A549 (cell line): ENCODE results near the gene CLPX. TPM values are rescaled to one million over a fixed set of nuclear protein-coding genes. Genes with fewer than 3 reads are reported as not detected.

ENCODE experiments used
- ATAC-seq, 2 experiments: fragments of 200-7000 bp in 1 of 2; fragments of >200 bp in 1 of 2; cut with Nextera tagmentation in 1 of 2; cut with Tn5 transposase in 1 of 2; 3 replicates each; pipeline versions ENCODE4 v1.8.0 to v1.9.1; 2018 to 2020; ENCODE audit warnings: mild to moderate bottlenecking in 1 of 2, moderate library complexity in 1 of 2
- CTCF ChIA-PET: fragments of 300-600 bp; sonication (Branson Sonifier 250); formaldehyde crosslinking; extraction: SDS; loops from one replicate; lab custom pipeline; 2021; ENCODE audit warnings: antibody characterized with exemption, inconsistent platforms; lab: Yijun Ruan, JAX
- POLR2A ChIA-PET: fragments of 350-600 bp; formaldehyde crosslinking; extraction: SDS; loops from one replicate; lab custom pipeline; 2021; ENCODE audit warnings: antibody characterized with exemption, inconsistent platforms; lab: Yijun Ruan, JAX
- DNase-seq, 2 experiments: peaks; one replicate each; pipeline versions ENCODE4 v3.0.0 to v3.0.0-alpha.2; 2011 to 2016; ENCODE audit warnings: low read depth in 1 of 2, low spot score in 1 of 2
- FAIRE-seq: peaks from 2 replicates; lab custom pipeline; 2011; peaks lifted over from hg19 to GRCh38; lab: Jason Lieb, UNC
- H3K27ac ChIP-seq, 2 experiments: fragments of >200 bp; sonication (Bioruptor Twin); formaldehyde crosslinking; 3 replicates each; pipeline ENCODE4 v1.5.1; 2016 to 2017
- H3K4me1 ChIP-seq: fragments of >200 bp; sonication (Bioruptor Twin); formaldehyde crosslinking; 3 replicates; pipeline ENCODE4 v1.6.1; 2016
- H3K4me2 ChIP-seq: fragments of >200 bp; sonication (Bioruptor Twin); formaldehyde crosslinking; 3 replicates; pipeline ENCODE4 v1.6.1; 2016
- H3K4me3 ChIP-seq: fragments of >200 bp; sonication (Bioruptor Twin); formaldehyde crosslinking; 3 replicates; pipeline ENCODE4 v1.5.1; 2016
- H3K9me3 ChIP-seq: fragments of >200 bp; sonication (Bioruptor Twin); formaldehyde crosslinking; 3 replicates; pipeline ENCODE4 v1.6.1; 2016
- CTCF ChIP-seq: fragments of >200 bp; sonication (Bioruptor Twin); formaldehyde crosslinking; IDR thresholded peaks from 3 replicates; pipeline ENCODE4 v1.5.1; 2016
- E2F6 ChIP-seq: IDR thresholded peaks from 2 replicates; pipeline ENCODE4 v1.6.1; 2012; ENCODE audit warnings: low read depth, borderline replicate concordance
- EHF ChIP-seq: fragments of 250-450 bp; sonication (Bioruptor Pico); IDR thresholded peaks from 2 replicates; pipeline ENCODE4 v1.5.0; 2020; ENCODE audit warnings: mild to moderate bottlenecking
- FOSB ChIP-seq: fragments of 250-450 bp; sonication (Bioruptor Pico); IDR thresholded peaks from 2 replicates; pipeline ENCODE4 v1.5.0; 2020; ENCODE audit warnings: mild to moderate bottlenecking, moderate library complexity
- HOXA7 ChIP-seq: fragments of 250-450 bp; sonication (Bioruptor Pico); IDR thresholded peaks from 2 replicates; pipeline ENCODE4 v1.5.0; 2020; ENCODE audit warnings: mild to moderate bottlenecking, moderate library complexity
- HOXB13 ChIP-seq: fragments of 250-450 bp; sonication (Bioruptor Pico); IDR thresholded peaks from 2 replicates; pipeline ENCODE4 v1.5.0; 2020; ENCODE audit warnings: low read depth, mild to moderate bottlenecking, moderate library complexity
- JUN ChIP-seq, 2 experiments: fragments of >200 bp; sonication (Bioruptor Twin); formaldehyde crosslinking; IDR thresholded peaks; 2 replicates in 1 of 2; 3 replicates in 1 of 2; pipeline ENCODE4 v1.6.1; 2016 to 2017
- JUNB ChIP-seq: fragments of >200 bp; sonication (Bioruptor Twin); formaldehyde crosslinking; IDR thresholded peaks from 2 replicates; pipeline ENCODE4 v1.6.1; 2016
- KDM5A ChIP-seq: fragments of 200-600 bp; sonication (generic); IDR thresholded peaks from 2 replicates; pipeline ENCODE4 v1.6.1; 2016; ENCODE audit warnings: antibody characterized with exemption, mild to moderate bottlenecking
- MAFK ChIP-seq: fragments of 450-650 bp; IDR thresholded peaks from 2 replicates; pipeline ENCODE4 v1.6.1; 2014; ENCODE audit not compliant: partially characterized antibody
- MAZ ChIP-seq: fragments of 150-350 bp; IDR thresholded peaks from 2 replicates; pipeline ENCODE4 v1.6.1; 2014; ENCODE audit warnings: antibody characterized with exemption, low read depth, low read length, borderline replicate concordance
- MYC ChIP-seq: IDR thresholded peaks from 2 replicates; pipeline ENCODE4 v1.6.1; 2012; ENCODE audit warnings: mild to moderate bottlenecking, inconsistent platforms, low read length, improper control_type of control experiment, borderline replicate concordance
- NPAS2 ChIP-seq: fragments of 250-450 bp; sonication (Bioruptor Pico); IDR thresholded peaks from 2 replicates; pipeline ENCODE4 v1.8.0; 2022; ENCODE audit warnings: mild to moderate bottlenecking, moderate library complexity, borderline replicate concordance
- PHF8 ChIP-seq: fragments of 200-600 bp; sonication (generic); IDR thresholded peaks from 2 replicates; pipeline ENCODE4 v1.6.1; 2016; ENCODE audit warnings: low read depth, mild to moderate bottlenecking, antibody characterized with exemption, moderate library complexity, borderline replicate concordance
- POLR2A ChIP-seq: IDR thresholded peaks from 2 replicates; pipeline ENCODE4 v1.6.1; 2012; ENCODE audit warnings: mild to moderate bottlenecking, low read length
- RAD21 ChIP-seq, 2 experiments: fragments of >200 bp in 1 of 2; sonication (Bioruptor Twin) in 1 of 2; formaldehyde crosslinking in 1 of 2; IDR thresholded peaks in 1 of 2; conservative IDR thresholded peaks in 1 of 2; 2 replicates in 1 of 2; 3 replicates in 1 of 2; pipeline ENCODE4 v1.6.1; 2012 to 2018; ENCODE audit warnings: inconsistent platforms in 1 of 2
- RARB ChIP-seq: fragments of 250-450 bp; sonication (Bioruptor Pico); IDR thresholded peaks from 2 replicates; pipeline ENCODE4 v1.8.0; 2021; ENCODE audit warnings: mild to moderate bottlenecking, moderate library complexity
- RCOR1 ChIP-seq: fragments of 150-350 bp; IDR thresholded peaks from 2 replicates; pipeline ENCODE4 v1.6.1; 2014; ENCODE audit warnings: antibody characterized with exemption, low read length, low read depth
- REST ChIP-seq: fragments of 200-600 bp; sonication (generic); IDR thresholded peaks from 2 replicates; pipeline ENCODE4 v1.6.1; 2016; ENCODE audit warnings: antibody characterized with exemption, mild to moderate bottlenecking, moderate library complexity
- SREBF2 ChIP-seq: fragments of 450-650 bp; IDR thresholded peaks from 2 replicates; pipeline ENCODE4 v1.6.1; 2014; ENCODE audit warnings: mild to moderate bottlenecking, moderate library complexity
- TFCP2L1 ChIP-seq: fragments of 250-450 bp; sonication (Bioruptor Pico); IDR thresholded peaks from 2 replicates; pipeline ENCODE4 v1.5.0; 2021; ENCODE audit warnings: mild to moderate bottlenecking
- USF2 ChIP-seq: fragments of 450-650 bp; IDR thresholded peaks from 2 replicates; pipeline ENCODE4 v1.6.1; 2014; ENCODE audit warnings: antibody characterized with exemption
- ZFP36 ChIP-seq: fragments of 450-650 bp; IDR thresholded peaks from 2 replicates; pipeline ENCODE4 v1.6.1; 2014; ENCODE audit warnings: borderline replicate concordance; ENCODE audit not compliant: partially characterized antibody
- ZSCAN20 ChIP-seq: fragments of 250-450 bp; sonication (Bioruptor Pico); IDR thresholded peaks from 2 replicates; pipeline ENCODE4 v1.8.0; 2022; ENCODE audit warnings: mild to moderate bottlenecking, moderate library complexity
- WGBS: methylation state at CpG from one replicate; pipeline ENCODE4 v1.1.6; 2017; ENCODE audit errors: missing lambda C conversion rate; 5-methylcytosine and 5-hydroxymethylcytosine counted together
- polyA plus RNA-seq, 4 experiments: library from polyadenylated mRNA; depleted of rRNA in 3 of 4; stranded (reverse); fragments of >200 nt; fragmentation: RNase III in 1 of 4; extraction: RNeasy Plus Mini Kit Qiagen cat#74134 plus additional on column Dnase treatment in 1 of 4; gene quantifications; 2 replicates in 3 of 4; 3 replicates in 1 of 4; pipeline ENCODE4 v1.2.3, GENCODE V29; 2011 to 2017

CLPX gene
- polyA plus RNA-seq, 2 of the 4 experiments (the other 2 are of a cell fraction): 55.4 to 113 TPM

GRCh38 chr15:65198571-65198970 lies 13.4 kb upstream of the CLPX start:
- CTCF ChIA-PET: interaction anchor here (1.4 to 5.4 kb wide), 3 partner anchors 12 to 72 kb away, joined by 9 to 35 read pairs (median 11); partner anchors contain the start of gene CILP
- no peaks in the 10 kb centered on the region for H3K9me3 ChIP-seq
- WGBS: 80% methylated on average over 12 of the region's 12 CpGs
- H3K4me1 ChIP-seq: no peaks in the 10 kb centered on the region
- POLR2A ChIA-PET: interaction anchor here (0.9 kb wide), 1 partner anchor 18 kb away, joined by 3 read pairs; no protein-coding TSS in a partner anchor
- no peak for DNase-seq
- no peak for ATAC-seq
- TF ChIP-seq MAFK (no peak), MYC (no peak), RCOR1 (no peak), E2F6 (no peak), EHF (no peak), CTCF (no peak)
- H3K4me3 ChIP-seq: no peak overlapping the region
- H3K27ac ChIP-seq: no peak overlapping the region
- no peak for FAIRE-seq
- H3K4me2 ChIP-seq: no peak overlapping the region

- Histone ChIP-seq H3K4me3 (no peak overlapping the region), H3K9me3 (no peaks in the 10 kb centered on the region), H3K4me1 (no peaks in the 10 kb centered on the region), H3K27ac (no peak overlapping the region), H3K4me2 (no peak overlapping the region)
- 92% methylated on average over 8 of the region's 8 CpGs for WGBS
- ChIA-PET CTCF (interaction anchor here (1.0 to 14.7 kb wide), 3 partner anchors 11 to 100 kb away, joined by 3 to 408 read pairs (median 29); partner anchors contain the start of gene PARP16), POLR2A (no interaction called here)
- no peak for TF ChIP-seq MAZ
- ATAC-seq (no peak), FAIRE-seq (no peak), DNase-seq (no peak)
Measured at GRCh38 chr15:65197337-65197645, 12.1 kb upstream of the CLPX start.

GRCh38 chr15:65196637-65197336 lies 11.6 kb upstream of the CLPX start:
- TF ChIP-seq REST (no peak), NPAS2 (CRISPR knock-in tag) (no peak), ZSCAN20 (CRISPR knock-in tag) (no peak), SREBF2 (no peak), POLR2A (no peak), RCOR1 (no peak), EHF (no peak), JUN (IDR thresholded peaks at IDR 0.05) (no peak), JUNB (no peak), PHF8 (no peak), RAD21 (conservative IDR thresholded peaks at IDR 0.05 in 1 of 2, IDR thresholded peaks at IDR 0.05 in 1 of 2) (no peak), TFCP2L1 (CRISPR knock-in tag) (no peak), FOSB (CRISPR knock-in tag) (no peak), HOXA7 (CRISPR knock-in tag) (no peak), MAZ (no peak), USF2 (no peak), HOXB13 (CRISPR knock-in tag) (no peak), ZFP36 (no peak), KDM5A (no peak), RARB (CRISPR knock-in tag) (no peak)
- 88% methylated on average over 15 of the region's 19 CpGs for WGBS
- ATAC-seq: peak in 1 of 2 experiments; percentile 51; a peak in 3 of 6 replicates
- H3K4me2 ChIP-seq: no peak overlapping the region
- FAIRE-seq: no peak
- no peaks in the 10 kb centered on the region for H3K9me3 ChIP-seq
- H3K4me1 ChIP-seq: no peaks in the 10 kb centered on the region
- CTCF ChIA-PET: interaction anchor here (1.0 to 14.7 kb wide), 5 partner anchors 9 to 101 kb away, joined by 3 to 408 read pairs (median 3); partner anchors contain the start of gene PARP16
- POLR2A ChIA-PET: no interaction called here
- no peak overlapping the region for H3K4me3 ChIP-seq
- DNase-seq: no peak
- no peak overlapping the region for H3K27ac ChIP-seq
